ENCODE measurements around the gene SCLY.
A peak's percentile ranks its signal among the peaks of the same experiment; 100 is the strongest.
"Not testable (repeated sequence)": the region's sequence is repeated elsewhere in the genome, so short reads cannot be mapped to it uniquely, and the experiment has no call there.

Gene SCLY, protein sequence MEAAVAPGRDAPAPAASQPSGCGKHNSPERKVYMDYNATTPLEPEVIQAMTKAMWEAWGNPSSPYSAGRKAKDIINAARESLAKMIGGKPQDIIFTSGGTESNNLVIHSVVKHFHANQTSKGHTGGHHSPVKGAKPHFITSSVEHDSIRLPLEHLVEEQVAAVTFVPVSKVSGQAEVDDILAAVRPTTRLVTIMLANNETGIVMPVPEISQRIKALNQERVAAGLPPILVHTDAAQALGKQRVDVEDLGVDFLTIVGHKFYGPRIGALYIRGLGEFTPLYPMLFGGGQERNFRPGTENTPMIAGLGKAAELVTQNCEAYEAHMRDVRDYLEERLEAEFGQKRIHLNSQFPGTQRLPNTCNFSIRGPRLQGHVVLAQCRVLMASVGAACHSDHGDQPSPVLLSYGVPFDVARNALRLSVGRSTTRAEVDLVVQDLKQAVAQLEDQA

DNA sequence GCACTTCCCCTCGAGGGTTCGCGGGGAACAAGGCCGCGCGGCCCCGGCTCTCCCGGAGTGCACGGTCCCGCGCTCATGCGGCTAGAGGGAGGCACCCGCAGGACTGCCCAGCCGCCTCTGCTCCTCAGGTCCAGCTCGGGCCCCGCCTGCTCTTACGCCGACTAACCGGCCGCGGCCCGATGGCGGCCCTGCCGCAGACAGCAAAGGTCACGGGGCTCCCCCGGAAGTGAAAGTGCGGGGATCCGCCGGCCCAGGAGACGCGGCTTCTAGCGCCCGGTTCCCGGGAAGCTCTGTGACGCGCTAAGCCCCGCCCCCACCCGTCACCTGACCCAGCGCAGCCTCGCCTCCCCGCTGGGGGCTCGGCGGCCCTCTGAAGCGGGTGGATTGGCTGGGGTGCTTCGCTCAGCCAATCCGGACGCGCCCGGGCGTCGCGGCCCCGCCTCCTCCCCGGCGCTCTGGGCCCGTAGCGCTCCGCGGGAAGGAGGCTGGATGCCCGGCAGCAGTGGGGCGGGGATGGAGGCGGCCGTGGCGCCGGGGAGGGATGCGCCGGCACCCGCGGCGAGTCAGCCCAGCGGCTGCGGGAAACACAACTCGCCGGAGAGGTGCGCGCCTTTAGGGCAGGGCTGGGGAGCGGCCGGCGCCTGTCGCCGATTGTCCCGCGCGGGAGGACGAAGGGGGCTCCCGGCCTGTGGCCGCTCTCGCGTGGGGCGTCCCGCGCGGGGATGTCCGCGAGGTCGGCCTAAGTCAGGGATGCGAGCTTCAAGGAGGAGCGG lies at the start of gene SCLY:
TSS of gene SCLY (plus strand) at position 460 of the 773 bp plus-strand sequence. CDS start at position 514, 54 bp downstream.
- peak; percentile 94 to 95 for DNase-seq (ENCODE audit: low read depth in 1 of 2, low spot score in 1 of 2)

DNA sequence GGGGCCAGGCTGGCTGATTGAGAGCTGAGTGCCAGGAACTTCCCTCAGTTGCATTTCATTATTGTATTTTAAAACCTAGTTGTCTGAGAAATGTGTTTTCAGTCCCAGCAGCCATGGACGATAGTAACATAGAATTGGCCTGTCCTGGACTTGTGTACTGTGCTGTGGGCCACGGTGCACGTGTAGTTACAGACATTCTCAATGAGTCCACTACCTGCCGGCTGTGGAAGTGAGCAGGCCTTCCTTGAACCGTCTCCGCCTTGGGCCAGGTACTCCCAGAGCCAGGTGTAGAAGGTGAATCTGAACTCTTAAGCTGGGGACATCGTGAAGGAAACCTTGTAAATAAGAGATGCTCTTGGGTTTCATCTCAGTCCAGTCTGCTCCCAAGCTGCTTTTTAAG lies 47.0 kb upstream of the SCLY start:
- no peak for DNase-seq (ENCODE audit: low read depth in 1 of 2, low spot score in 1 of 2)

DNA sequence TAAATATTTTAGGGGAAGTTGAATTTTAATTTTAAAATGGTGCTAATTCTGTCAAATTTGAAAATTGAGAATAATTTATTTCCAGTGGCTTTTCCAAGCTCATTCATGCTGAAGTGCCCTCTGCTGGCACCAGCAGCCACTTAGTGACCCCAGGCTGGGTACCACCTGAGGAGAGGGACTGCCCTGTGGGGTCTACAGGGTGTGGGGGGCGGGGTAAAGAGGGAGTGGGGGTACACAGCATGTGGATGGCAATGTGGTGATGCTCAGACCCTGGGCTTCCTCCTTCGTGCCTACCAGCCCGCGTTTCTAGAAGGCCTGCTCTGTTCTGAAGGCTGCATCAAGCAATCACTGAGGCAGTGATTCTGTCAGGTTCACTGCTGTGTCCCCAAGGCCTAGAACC lies 45.1 kb upstream of the SCLY start:
- no peak for DNase-seq (ENCODE audit: low read depth in 1 of 2, low spot score in 1 of 2)

DNA sequence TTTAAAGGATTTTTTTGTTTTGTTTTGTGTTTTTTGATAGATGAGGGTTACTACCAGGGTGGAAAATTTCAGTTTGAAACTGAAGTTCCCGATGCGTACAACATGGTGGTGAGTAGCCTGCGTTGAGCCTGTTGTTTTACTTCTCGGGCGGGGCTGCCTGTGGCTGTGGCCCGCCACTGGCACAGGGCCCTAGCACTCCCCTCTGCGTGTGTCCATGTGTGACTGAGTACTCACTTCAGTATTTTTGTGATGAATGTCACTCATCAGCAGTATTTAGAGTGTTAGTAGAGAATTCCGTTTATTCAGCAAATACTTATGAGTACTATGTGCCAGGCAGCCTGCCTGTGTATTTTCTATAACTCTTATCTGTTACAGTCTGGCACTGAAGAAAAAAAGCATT lies 44.3 kb upstream of the SCLY start:
- DNase-seq (ENCODE audit: low read depth in 1 of 2, low spot score in 1 of 2): no peak

DNA sequence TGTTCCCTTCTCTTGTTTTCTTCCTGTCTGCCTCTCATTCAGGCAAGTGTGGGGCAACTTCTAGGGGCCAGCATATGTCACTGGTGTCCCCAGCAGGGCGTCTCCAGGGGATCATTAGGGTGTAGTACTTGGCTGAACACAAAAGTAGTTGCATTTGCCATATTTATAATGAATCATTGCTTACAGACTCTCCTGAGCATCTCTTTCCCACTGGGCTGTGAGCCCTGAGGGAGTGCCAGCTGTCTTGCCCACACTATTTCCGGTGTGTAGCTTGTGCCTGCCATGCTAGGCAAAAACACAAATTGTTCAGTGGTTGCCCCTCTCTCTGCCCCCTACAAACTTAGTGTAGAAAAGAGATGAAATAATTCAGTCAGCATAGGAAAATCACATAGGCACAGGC lies 40.8 kb upstream of the SCLY start:
- no peak for DNase-seq (ENCODE audit: low read depth in 1 of 2, low spot score in 1 of 2)

DNA sequence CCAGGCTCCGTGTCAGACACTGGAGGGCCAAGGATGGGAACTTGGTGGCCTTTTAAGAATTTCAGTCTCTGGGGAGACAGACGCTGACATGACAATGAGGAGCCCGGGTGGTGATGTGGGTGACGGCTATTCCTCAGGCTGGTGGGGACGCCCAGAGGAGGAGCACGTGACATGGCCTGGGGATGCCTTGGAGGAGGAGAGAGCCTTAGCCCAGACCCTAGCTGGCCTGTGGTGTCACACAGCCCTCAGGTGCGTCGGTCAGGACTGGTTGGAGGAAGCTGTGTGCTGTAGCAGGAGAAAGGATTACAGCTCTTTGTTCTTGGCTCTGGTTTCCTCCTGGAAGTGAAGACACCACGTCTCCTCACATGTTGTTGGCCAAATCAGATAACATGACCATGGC lies 40.0 kb upstream of the SCLY start:
- DNase-seq (ENCODE audit: low read depth in 1 of 2, low spot score in 1 of 2): no peak

DNA sequence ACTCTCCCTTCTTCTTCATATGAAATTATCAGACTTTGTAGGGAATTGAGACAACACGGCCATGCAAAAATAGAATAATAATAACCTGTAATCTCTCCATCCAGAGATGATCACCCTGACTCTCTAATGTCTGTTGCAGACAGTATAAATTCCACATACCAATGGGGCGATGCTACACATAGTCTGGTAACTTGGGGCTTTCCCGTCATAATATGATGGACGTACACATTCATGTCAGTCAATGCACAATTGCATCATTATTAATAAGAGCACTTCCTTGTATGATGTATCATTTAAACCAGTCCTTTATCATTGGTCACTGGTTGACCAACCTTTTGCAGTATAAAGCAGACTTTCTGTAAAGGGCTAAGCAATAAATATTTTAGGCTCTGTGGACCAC lies 39.5 kb upstream of the SCLY start:
- DNase-seq (ENCODE audit: low read depth in 1 of 2, low spot score in 1 of 2): no peak

DNA sequence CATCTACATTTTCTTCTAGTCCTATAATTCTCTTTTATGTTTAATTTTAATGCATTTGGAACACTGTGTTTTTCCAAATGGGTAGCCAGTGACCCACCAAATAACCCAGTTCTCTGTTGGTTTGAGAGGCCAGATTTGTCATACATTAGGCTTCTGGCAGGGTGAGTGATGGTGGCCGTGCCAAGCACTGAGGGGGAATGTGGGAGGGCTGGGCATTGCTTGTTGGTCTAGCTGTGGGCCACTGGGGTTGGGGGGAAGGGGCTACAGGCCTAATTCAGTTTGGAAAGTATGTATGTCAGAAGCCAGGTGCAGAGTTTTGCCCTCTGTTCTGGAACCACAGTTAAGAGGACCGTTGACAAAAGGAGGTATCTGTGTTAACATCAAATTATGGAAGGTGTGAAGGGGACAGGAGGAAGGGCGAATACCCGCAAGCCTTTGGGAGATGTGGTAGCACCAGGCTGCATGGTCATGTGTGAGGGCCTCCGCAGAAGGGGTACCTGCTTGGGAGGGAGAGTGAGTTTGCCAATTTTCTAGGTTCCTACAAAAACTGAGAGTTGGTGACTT lies 38.1 kb upstream of the SCLY start:
- no peak for DNase-seq (ENCODE audit: low read depth in 1 of 2, low spot score in 1 of 2)

DNA sequence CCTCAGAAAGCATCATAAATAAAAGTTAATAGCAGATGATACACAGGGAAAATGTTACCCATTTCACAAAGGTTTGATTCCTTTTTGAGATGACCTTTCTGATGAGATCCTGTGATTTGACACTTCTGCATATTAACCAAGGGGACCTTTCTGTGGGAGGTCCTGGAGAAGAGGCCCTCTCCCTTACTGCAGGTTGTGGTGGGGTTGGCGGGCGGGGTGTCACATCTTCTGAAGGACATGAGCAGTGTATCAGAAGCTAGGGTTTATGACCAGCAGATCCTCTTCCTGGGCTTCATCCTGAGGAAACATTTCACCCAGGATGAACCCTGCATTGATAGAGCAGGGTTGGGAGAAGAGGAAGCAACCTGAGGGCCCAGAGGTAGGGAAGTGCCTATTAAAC lies 37.2 kb upstream of the SCLY start:
- DNase-seq (ENCODE audit: low read depth in 1 of 2, low spot score in 1 of 2): no peak

DNA sequence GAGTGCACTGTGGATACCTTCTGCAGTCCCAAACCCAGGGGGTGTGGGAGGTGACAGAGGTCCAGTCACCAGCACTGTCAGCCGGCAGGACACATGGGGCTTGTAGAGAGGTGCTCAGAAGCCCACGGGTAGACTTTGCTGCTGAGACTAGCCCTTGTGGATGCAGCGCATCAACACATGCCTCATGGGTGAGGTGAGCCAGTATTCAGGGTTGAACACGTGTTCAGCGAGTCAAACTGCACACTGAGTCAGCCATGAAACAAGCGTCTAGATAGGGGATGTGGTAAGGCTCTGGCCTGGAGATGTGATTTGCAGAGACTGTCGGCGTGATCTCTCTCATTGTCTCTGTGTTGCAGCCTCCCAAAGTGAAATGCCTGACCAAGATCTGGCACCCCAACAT lies 35.8 kb upstream of the SCLY start:
- no peak for DNase-seq (ENCODE audit: low read depth in 1 of 2, low spot score in 1 of 2)

DNA sequence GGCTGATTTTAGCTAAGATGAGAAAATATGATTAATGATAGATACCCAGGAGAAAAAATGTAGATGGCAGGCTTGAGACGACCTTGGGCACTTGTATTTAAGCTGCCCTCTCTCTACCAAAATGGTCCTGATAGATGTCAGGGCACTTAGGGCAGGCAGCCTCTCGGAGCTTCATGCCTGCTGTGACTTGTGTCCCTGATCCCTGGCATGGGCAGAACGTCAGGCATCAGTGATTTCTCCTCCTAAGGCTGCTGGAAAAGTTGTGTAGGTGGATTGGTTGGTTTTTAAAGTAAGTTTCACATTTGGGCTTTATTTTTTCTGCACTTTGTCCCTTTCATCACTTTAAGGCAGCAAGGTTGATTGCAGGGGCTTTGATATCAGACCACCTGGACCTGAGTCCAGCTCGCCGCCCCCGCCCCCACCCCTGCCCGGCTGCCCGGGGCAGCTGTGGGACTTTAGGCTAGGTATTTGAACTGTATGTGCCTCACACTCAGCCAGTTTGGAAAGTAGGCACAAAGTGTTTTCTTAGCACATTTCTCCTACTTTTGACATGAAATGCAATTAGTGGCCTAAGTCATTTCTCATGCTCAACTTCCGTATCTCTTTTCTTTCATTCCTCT lies 35.0 kb upstream of the SCLY start:
- no peak for DNase-seq (ENCODE audit: low read depth in 1 of 2, low spot score in 1 of 2)

DNA sequence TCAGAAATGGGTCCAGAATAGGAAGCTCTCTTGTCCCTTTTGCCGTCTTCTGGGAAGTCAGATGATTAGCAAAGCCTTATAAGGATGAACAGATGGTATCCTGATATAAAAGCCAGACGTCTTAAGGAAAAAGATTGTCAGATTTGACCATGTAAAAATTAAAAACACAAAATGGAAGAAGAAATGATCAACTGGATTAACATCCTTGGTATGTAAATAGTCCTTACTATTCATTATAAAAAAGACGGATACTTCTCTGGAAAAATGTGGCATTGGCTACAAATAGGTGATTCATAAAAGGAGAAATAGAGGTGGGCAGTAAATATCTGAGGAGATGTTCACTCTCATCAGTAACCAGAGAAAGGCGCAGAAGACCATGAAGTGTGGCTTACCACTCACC lies 33.7 kb upstream of the SCLY start:
- DNase-seq (ENCODE audit: low read depth in 1 of 2, low spot score in 1 of 2): no peak

DNA sequence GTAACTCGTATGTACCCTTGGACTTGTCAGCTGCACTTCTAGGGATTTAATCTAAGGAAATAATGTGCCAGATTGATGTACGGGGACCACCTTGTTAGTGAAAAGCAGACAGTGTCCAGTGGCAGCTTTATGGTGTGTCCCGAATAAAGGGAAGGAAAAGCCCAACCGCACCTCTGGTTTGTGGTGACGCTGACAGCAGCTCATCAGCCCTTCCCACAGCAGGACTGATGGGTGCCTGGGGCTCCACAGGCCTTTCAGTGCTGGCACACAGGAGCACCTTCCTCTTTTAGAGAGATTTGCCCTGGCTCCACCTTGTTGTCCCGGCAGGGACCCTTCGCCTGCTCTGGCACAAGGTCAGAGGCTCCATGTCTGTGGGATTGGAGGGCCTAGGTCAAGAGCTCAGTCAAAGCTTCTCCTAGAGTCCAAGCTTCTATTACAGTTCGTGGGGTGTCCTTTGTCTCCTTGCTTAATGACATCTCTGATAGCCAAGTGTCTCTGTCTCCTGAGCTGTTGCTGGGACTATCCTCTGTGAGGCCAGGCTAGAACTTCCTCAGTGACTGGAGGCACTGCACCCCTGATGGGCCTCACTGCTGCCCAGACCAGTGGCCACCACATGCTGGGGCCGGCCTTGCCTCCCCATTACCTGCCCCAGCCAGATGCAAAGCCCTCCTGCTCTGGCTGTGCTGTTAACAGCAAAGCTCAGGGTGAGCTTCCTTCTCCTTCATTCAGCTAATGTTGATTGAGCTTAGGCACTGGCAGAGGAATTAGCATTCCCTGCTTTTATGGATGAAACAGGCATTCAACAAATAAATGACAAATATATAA lies 33.0 kb upstream of the SCLY start:
- no peak for DNase-seq (ENCODE audit: low read depth in 1 of 2, low spot score in 1 of 2)

DNA sequence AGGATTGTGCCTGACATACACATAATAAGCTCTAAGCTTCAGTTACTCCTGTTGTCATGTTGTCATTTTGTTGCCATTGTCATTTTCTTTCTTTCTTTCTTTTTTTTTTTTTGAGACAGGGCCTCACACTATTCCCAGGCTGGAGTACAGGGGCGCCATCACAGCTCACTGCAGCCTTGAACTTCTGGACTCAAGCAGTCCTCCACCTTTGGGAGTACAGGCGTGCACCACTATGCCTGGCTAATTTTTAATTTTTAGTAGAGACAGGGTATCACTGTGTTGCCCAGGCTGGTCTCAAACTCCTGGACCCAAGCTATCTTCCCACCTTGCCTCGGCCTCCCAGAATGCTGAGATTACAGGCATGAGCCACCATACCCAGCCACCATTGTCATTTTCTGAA lies 30.9 kb upstream of the SCLY start:
- DNase-seq (ENCODE audit: low read depth in 1 of 2, low spot score in 1 of 2): no peak

DNA sequence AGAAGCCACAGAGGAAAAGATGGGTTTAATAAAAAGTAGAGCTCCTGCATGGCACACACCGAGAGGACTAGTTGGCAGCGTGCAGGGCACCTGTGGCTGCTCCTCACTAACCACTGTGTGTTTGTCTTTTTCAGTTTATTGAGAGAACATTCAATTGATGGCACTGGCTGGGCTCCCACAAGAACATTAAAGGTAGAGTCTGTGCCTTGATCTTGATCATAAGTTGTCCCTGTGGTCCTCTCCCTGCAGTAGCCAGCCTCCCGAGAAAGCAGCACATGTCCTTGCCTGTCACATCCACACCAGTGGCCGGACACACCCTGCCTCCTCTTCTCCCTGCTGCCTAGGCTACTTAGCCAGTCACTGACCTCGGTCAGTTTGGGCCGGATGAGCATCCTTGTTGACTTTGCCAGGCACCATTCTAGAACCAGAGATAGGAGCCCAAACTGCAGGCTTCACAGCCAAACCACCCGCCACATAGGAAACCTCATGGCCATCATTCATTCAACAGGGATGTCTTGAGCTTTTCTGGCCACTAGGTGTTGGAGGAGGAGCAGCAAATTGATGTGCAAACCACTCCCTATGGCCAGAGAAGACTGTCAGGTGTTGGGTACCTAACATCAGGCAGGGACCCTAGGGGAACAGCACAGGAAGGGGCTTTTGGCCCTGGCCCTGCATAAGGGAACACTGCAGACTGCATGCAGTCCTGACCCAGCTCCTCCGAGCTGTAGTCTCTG lies 30.2 kb upstream of the SCLY start:
- no peak for DNase-seq (ENCODE audit: low read depth in 1 of 2, low spot score in 1 of 2)

DNA sequence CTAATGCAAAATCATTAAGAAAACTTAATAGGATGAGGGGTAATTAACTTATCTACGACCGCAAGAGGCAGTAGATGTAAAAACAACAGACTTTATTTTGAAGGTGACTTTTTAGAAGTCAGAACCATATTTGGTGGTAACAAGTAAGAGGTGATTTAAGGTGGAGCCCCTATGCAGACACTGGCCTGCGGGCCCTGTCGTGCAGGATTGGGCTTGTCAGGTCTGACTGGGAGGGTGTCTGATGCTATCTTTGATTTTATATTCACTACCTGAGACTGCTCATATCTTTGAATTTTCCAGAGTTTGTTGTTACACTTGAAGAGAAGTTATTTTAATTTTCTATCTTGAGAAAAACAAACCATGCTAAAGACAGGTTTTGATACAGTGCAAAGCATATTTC lies 29.1 kb upstream of the SCLY start:
- DNase-seq (ENCODE audit: low read depth in 1 of 2, low spot score in 1 of 2): no peak

DNA sequence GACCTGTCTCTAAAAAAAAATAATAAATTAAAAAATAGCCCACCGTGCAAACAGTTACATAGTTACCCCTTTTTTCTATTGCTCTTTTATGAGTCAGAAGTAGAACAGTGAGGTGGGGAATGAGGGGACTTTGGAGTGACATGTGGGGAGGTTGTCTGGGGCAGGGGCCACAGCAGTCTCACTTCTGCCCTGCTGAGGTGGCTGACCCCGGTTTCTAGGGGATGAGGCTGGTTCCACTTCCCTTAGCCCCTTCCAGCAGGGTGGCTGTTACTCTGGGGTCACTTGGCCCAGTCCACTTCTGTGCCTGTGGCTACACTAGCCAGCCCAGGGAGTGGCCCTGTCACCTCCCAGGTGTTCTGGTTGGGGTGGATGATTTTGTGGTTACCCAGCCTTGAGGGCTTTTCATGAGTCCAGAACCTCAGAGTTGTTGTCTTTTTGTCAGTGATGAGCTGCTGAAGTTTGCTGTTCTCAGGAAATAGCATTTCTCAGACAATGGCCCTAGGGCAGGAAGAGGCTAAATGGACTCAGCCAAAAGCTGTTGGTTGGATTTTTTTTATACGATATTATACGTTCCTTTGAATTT lies 28.0 kb upstream of the SCLY start:
- no peak for DNase-seq (ENCODE audit: low read depth in 1 of 2, low spot score in 1 of 2)

DNA sequence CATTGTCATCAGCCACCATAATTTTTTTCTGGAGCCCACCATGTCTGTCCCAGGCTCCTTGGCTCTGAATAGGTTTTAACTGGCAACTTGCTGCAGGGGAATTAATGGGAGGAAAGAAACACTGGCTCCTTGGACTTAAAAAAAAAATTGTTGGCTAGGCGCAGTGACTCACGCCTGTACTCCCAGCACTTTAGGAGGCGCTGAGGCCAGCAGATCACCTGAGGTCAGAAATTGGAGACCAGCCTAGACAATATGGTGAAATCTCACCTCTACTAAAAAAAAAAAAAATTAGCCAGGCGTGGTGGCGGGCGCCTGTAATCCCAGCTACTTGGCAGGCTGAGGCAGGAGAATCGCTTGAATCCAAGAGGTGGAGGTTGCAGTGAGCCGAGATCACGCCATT lies 26.8 kb upstream of the SCLY start:
- DNase-seq (ENCODE audit: low read depth in 1 of 2, low spot score in 1 of 2): not testable (repeated sequence)

DNA sequence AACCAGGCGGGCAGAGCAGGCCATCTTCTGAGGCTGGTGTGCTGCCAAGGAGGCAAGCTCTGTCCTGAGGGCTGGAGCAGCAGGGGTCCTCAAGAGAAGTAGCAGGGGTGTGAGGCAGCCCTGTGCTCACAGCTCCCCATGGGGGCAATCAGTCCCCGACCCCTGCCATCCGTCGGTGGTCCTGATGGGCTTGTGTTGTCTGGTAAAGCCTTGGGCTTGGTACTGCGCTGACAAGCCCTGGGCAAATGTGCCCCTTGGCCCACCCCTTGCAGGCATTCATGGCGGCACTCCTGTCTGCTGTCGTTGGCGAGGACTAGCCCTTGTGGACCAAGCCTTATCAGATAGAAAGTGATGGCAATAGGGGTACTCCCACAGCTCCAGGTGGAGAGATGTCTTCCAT lies 22.6 kb upstream of the SCLY start:
- DNase-seq (ENCODE audit: low read depth in 1 of 2, low spot score in 1 of 2): no peak

DNA sequence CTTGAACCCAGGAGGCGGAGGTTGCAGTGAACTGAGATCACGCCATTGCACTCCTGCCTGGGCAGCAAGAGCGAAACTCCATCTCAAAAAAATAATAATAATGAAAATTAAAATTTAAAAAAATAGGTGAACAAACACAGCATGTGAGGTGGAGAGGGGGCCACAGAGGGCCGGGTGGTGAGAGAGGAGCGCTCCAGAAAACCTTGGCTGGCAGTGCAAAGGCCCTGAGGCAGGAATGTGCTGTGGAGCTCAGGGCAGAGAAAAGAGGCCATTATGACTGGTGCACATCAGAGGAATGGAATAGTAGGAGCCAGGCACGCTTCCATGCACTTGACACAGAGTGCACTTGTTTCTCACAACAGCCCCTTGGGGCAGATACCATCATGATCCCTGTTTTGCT lies 21.6 kb upstream of the SCLY start:
- no peak for DNase-seq (ENCODE audit: low read depth in 1 of 2, low spot score in 1 of 2)

All from stimulated activated CD4-positive, alpha-beta T cell treated with anti-CD3 and anti-CD28 coated beads, Interleukin-15, amount 100 ng/mL, for 1 hour (primary cell).